SK-N-DZ (cell line): ENCODE data around the gene FAF1.
"Not testable (repeated sequence)": the region's sequence is repeated elsewhere in the genome, so short reads cannot be mapped to it uniquely, and the experiment has no call there.

Experiments
- DNase-seq: peaks from one replicate; pipeline ENCODE4 v3.0.0-alpha.2; 2015; ENCODE audit warnings: low spot score

The FAF1 gene

GRCh38 chr1:50851034-50851433 is 109.0 kb downstream of the FAF1 start:
- no peak for DNase-seq

- DNase-seq, result no peak
These were observed 112.8 kb downstream of the FAF1 start for GRCh38 chr1:50847303-50847702.

GRCh38 chr1:50846224-50846839 is 113.7 kb downstream of the FAF1 start:
- DNase-seq, result no peak

- no peak for DNase-seq
These were observed 118.2 kb downstream of the FAF1 start for GRCh38 chr1:50841791-50842387.

DNA sequence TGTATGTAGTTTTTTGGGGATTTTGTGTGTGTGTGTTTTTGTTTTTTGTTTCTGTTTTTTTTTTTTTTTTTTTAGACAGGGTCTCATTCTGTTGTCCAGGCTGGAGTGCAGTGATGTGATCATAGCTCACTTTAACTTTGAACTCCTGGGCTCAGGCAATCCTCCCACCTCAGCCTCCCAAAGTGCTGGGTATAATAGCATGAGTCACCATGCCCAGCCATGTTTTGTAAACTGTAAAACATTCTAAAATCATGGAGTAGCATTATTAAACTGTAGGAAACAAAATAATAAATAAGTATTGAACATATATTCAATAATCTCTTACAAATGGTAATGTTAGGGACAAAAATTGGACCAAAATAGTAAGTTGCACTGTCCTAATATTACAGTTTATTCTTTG is 124.0 kb downstream of the FAF1 start:
- no peak for DNase-seq

GRCh38 chr1:50833216-50833615 is 126.9 kb downstream of the FAF1 start:
- no peak for DNase-seq

DNA sequence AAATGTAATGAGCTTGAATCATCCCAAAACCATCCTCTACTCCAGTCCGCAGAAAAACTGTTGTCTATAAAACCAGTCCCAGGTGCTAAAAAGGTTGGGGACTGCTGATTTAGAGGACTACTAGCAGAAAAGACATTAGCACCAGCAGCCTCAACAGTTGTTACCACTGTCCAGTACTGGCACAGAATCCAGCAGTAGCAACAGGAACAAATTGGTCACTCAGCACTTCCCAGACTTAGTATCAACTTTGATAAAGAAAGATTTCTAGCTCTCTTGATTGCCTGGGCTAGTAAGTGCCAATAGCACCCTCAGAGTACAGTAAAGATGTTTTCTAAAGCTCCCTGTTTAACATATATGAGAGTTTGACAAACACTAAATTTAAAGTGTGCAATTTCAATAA is 127.9 kb downstream of the FAF1 start:
- DNase-seq, result no peak

- no peak for DNase-seq
These were observed 128.6 kb downstream of the FAF1 start for GRCh38 chr1:50831300-50832061.

- no peak for DNase-seq
These were observed 129.4 kb downstream of the FAF1 start for GRCh38 chr1:50830621-50831020.

DNA sequence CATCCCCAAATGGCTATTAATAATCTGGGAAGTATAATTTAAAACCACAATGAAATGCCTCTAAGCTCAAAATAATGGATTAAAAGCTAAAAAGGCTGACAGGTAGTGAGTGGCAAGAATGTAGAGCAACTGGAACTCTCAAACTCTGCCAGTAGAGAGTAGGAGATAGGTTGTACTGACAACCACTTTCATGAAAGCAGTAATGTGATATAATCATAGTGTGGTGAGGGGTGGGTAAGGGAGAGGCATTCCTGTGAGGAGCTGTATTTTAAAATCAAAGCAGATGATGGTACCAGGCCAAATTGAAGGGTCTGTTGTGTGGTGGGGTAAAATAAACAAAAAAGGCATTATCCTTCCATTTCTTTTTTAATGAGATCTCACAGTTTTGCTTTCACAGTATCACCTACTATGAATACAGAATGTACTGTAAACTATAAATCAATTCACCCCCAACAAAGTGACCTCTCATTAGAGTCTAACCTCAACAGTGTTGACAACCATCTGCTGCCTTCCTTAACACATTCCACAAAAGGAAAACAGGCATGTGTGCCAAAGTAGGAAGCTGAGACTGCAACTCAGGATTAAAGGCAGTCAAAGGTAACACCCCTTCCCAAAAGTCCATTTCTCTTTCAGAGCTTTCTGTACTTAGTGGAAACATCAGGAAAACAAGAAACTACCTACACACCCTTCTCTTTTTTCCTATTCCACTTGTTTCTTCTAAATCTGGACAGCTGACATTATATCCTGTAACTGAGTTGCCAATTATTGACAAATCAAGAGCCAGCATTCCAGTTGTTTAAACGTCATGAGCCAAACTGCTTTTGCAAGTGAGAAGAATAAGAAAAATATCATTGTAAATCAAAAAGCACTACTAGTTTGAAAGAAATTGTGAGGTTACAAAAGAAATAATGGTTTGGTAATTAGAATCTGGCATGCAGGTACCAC is 130.8 kb downstream of the FAF1 start:
- DNase-seq, result no peak

- DNase-seq, result no peak
These were observed 132.5 kb downstream of the FAF1 start for GRCh38 chr1:50827546-50827945.

- DNase-seq, result not testable (repeated sequence)
These were observed 133.3 kb downstream of the FAF1 start for GRCh38 chr1:50826792-50827191.

GRCh38 chr1:50822035-50822776 is 137.9 kb downstream of the FAF1 start:
- DNase-seq, result no peak

DNA sequence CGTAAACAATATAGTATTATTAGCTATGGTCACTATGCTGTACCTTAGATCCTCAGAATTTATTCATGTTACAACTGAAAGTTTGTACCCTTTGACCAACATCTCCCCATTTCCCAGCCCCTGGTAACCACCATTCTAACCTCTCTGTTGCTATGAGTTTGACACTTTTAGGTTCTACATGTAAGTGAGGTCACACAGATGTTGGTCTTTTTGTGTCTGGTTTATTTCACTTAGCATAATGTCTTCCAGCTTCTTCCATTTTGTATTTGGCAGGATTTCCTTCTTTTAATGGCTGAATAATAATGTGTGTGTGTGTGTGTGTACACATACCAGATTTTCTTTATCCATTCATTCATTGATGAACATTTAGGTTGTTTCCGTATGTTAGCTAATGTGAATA is 139.5 kb downstream of the FAF1 start:
- no peak for DNase-seq

GRCh38 chr1:50812346-50812745 is 147.7 kb downstream of the FAF1 start:
- no peak for DNase-seq

GRCh38 chr1:50808296-50808695 is 151.8 kb downstream of the FAF1 start:
- DNase-seq, result no peak

- no peak for DNase-seq
These were observed 163.8 kb downstream of the FAF1 start for GRCh38 chr1:50796272-50796671.

DNA sequence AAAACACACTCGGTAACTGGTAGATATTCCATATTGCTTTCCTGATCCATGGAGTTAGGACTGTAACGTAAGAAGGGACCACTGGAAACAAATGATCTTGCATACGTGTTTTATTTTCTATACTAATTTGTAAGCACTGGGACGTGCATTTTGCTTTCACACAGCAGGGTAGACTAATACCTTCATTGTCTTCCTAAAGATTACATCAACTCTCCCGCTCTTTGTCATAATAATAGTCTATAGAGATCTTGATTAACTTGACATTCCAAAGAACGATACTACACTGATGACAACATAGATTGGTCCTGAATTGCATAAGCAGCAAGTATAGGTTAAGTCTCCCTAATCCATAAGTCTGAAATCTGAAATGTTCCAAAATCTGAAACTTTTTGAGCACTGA is 166.5 kb downstream of the FAF1 start:
- no peak for DNase-seq

DNA sequence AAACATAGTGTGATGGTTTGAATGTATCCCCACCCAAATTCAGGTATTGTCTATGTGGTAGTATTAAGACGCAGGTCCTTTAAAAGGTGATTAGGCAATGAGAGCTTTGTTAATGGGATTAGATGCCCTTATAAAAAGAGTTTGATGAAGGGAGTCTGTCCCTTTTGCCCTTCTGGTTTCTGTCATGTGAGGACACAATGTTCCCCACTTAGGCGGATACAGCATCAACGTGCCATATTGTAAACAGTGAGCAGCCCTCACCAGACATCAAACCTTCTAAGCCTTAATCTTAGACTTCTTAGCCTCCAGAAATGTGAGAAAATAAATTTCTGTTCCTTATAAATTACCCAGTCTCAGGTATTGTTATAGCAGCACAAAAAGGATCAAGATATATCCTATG is 172.8 kb downstream of the FAF1 start:
- DNase-seq, result no peak

- DNase-seq, result no peak
These were observed 176.8 kb downstream of the FAF1 start for GRCh38 chr1:50783286-50783685.

DNA sequence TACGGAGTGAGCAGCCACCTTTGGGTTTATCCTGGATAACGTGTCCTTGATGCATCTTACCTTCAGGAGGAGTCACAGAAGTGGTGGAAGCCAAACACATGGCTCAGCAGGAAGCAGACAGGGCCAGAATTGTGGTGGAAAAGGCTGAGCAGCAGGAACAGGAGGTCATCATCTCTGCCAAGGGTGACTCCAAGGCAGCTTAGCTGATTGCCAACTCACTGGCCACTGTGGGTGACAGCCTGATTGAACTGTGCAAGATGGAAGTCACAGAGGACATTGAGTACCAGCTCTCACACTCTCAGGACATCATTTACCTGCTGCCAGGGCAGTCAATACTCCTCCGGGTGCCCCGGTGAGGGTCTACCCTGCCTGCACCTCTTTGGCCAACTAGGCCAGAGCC is 179.3 kb downstream of the FAF1 start:
- no peak for DNase-seq
